Liver (tissue), 3 donors: ENCODE data around the gene USP43.
"Not testable (repeated sequence)": the region's sequence is repeated elsewhere in the genome, so short reads cannot be mapped to it uniquely, and the experiment has no call there.

Experiments used
- ATF3 ChIP-seq: IDR thresholded peaks from 2 replicates; pipeline ENCODE4 v1.6.1; 2016; ENCODE audit warnings: antibody characterized with exemption
- EGR1 ChIP-seq, 2 donors: IDR thresholded peaks; 2 replicates each; pipeline ENCODE4 v1.6.1; 2016 to 2018; ENCODE audit warnings: antibody characterized with exemption in 2 of 2, low read depth in 2 of 2
- GABPA ChIP-seq, 2 donors: IDR thresholded peaks in 1 of 2; conservative IDR thresholded peaks in 1 of 2; 2 replicates each; pipeline ENCODE4 v1.6.1; 2016; ENCODE audit warnings: antibody characterized with exemption in 2 of 2, mild to moderate bottlenecking in 1 of 2, moderate library complexity in 1 of 2
- HNF4G ChIP-seq: IDR thresholded peaks from 2 replicates; pipeline ENCODE4 v1.6.1; 2016; ENCODE audit warnings: antibody characterized with exemption
- JUND ChIP-seq, 2 donors: IDR thresholded peaks; 2 replicates each; pipeline ENCODE4 v1.6.1; 2016; ENCODE audit warnings: antibody characterized with exemption in 2 of 2
- MAX ChIP-seq: IDR thresholded peaks from 2 replicates; pipeline ENCODE4 v1.6.1; 2016; ENCODE audit warnings: antibody characterized with exemption
- RAD21 ChIP-seq, 2 donors: IDR thresholded peaks; 2 replicates each; pipeline ENCODE4 v1.6.1; 2016; ENCODE audit warnings: antibody characterized with exemption in 2 of 2, mild to moderate bottlenecking in 2 of 2
- REST ChIP-seq: IDR thresholded peaks from 2 replicates; pipeline ENCODE4 v1.6.1; 2016; ENCODE audit warnings: antibody characterized with exemption, mild to moderate bottlenecking
- RXRA ChIP-seq, 2 donors: IDR thresholded peaks; 2 replicates each; pipeline ENCODE4 v1.6.1; 2017 to 2018; ENCODE audit warnings: antibody characterized with exemption in 2 of 2, mild to moderate bottlenecking in 1 of 2
- SP1 ChIP-seq: IDR thresholded peaks from 2 replicates; pipeline ENCODE4 v1.6.1; 2018; ENCODE audit warnings: antibody characterized with exemption, mild to moderate bottlenecking
- TAF1 ChIP-seq: conservative IDR thresholded peaks from 2 replicates; pipeline ENCODE4 v1.6.1; 2016; ENCODE audit warnings: antibody characterized with exemption, mild to moderate bottlenecking
- YY1 ChIP-seq: IDR thresholded peaks from 2 replicates; pipeline ENCODE4 v1.6.1; 2016; ENCODE audit warnings: antibody characterized with exemption, mild to moderate bottlenecking
- ZBTB33 ChIP-seq: IDR thresholded peaks from 2 replicates; pipeline ENCODE4 v1.6.1; 2016; ENCODE audit warnings: antibody characterized with exemption
- TF ChIP-seq, protein P1 (sequence below): fragments of 150-350 bp; IDR thresholded peaks from 2 replicates; pipeline ENCODE4 v1.5.1; 2017; ENCODE audit warnings: improper control_type of control experiment, low read depth, low read length; ENCODE audit not compliant: missing input control
- donor health status: healthy.
- donor health status: healthy.

DNA sequence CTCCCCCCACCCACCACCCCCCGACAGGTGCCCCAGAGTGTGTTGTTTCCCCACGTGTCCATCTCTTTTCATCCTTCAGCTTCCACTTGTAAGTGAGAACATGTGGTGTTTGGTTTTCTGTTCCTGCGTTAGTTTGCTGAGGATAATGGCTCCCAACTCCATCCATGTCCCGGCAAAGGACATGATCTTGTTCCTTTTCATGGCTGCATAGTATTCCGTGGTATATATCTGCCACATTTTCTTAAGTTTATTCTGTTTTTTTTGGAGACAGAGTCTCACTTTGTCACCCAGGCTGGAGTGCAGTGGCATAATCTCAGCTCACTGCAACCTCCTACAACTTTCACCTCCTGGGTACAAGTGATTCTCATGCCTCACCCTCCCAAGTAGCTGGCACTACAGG, 4.9 kb upstream of the USP43 start:
- TF ChIP-seq, protein P1, sequence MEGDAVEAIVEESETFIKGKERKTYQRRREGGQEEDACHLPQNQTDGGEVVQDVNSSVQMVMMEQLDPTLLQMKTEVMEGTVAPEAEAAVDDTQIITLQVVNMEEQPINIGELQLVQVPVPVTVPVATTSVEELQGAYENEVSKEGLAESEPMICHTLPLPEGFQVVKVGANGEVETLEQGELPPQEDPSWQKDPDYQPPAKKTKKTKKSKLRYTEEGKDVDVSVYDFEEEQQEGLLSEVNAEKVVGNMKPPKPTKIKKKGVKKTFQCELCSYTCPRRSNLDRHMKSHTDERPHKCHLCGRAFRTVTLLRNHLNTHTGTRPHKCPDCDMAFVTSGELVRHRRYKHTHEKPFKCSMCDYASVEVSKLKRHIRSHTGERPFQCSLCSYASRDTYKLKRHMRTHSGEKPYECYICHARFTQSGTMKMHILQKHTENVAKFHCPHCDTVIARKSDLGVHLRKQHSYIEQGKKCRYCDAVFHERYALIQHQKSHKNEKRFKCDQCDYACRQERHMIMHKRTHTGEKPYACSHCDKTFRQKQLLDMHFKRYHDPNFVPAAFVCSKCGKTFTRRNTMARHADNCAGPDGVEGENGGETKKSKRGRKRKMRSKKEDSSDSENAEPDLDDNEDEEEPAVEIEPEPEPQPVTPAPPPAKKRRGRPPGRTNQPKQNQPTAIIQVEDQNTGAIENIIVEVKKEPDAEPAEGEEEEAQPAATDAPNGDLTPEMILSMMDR = not testable (repeated sequence)
- TF ChIP-seq SP1; REST; MAX; RAD21 (IDR thresholded peaks at IDR 0.05); GABPA (IDR thresholded peaks at IDR 0.05 in 1 of 2, conservative IDR thresholded peaks at IDR 0.05 in 1 of 2); JUND (IDR thresholded peaks at IDR 0.05); EGR1 (IDR thresholded peaks at IDR 0.05; ENCODE audit: low read depth in 2 of 2); TAF1; RXRA (IDR thresholded peaks at IDR 0.05); YY1; ATF3; HNF4G; ZBTB33: not testable (repeated sequence)
